Ovary (tissue), 9 donors: ENCODE data around the gene WDR19. TPM values are rescaled to one million over a fixed set of nuclear protein-coding genes. Genes with fewer than 3 reads are reported as not detected.

Experiments used
- DNase-seq, 5 donors: peaks; one replicate each; pipeline ENCODE4 v3.0.0-alpha.2; 2019 to 2020
- H3K27ac ChIP-seq, 2 donors: fragments of 200-600 bp; one replicate each; pipeline versions ENCODE4 v1.5.1 to v1.8.0; 2019 to 2022
- H3K27me3 ChIP-seq: fragments of 200-600 bp; one replicate; pipeline ENCODE4 v1.8.0; 2022
- H3K36me3 ChIP-seq: fragments of 200-600 bp; sonication (generic); one replicate; pipeline ENCODE4 v1.5.1; 2019
- H3K4me1 ChIP-seq: one replicate; pipeline ENCODE4 v1.8.1; 2013; ENCODE audit warnings: mild to moderate bottlenecking, moderate library complexity; ENCODE audit not compliant: insufficient read depth
- H3K4me3 ChIP-seq: fragments of 200-600 bp; sonication (generic); one replicate; pipeline ENCODE4 v1.5.1; 2017
- H3K9me3 ChIP-seq, 2 donors: fragments of 200-600 bp in 1 of 2; sonication (generic) in 1 of 2; one replicate each; pipeline versions ENCODE4 v1.5.1 to v1.8.1; 2013 to 2019; ENCODE audit warnings: mild to moderate bottlenecking in 1 of 2, moderate library complexity in 1 of 2
- EP300 ChIP-seq: sonication (generic); formaldehyde crosslinking; IDR thresholded peaks from one replicate; pipeline ENCODE4 v1.6.1; 2017; ENCODE audit warnings: antibody characterized with exemption
- POLR2A ChIP-seq: fragments of 450-650 bp; IDR thresholded peaks from one replicate; pipeline ENCODE4 v1.6.1; 2017; ENCODE audit warnings: antibody characterized with exemption, mild to moderate bottlenecking, moderate library complexity
- WGBS, 3 donors: extraction: QIAGEN DNeasy Blood & Tissue Kit in 1 of 3; methylation state at CpG; one replicate each; pipeline versions ENCODE4 v1.1.5 to v1.1.7; 2013 to 2017; 5-methylcytosine and 5-hydroxymethylcytosine counted together
- intact Hi-C, 4 donors: fragments of 100-400 bp; cut with DNase I; formaldehyde crosslinking; loops; one replicate each; pipeline versions ENCODE4 v1.11.0 to v1.15.1; 2022 to 2023
- polyA plus RNA-seq, 2 donors: library from polyadenylated mRNA; stranded (reverse); fragments of 200-250 nt in 1 of 2; fragments of 350-450 nt in 1 of 2; fragmentation: Illumina TruSeq in 1 of 2; extraction: RNeasy Lipid Tissue Mini Kit (QIAGEN cat#74804) in 1 of 2; gene quantifications; one replicate each; pipeline ENCODE4 v1.2.3, GENCODE V29; 2013 to 2014
- total RNA-seq, 7 donors: library from RNA; depleted of rRNA in 2 of 7; stranded (reverse); fragments of >200 nt in 2 of 7; fragmentation: NEBNext Ultra II Directional in 3 of 7; extraction: Animal tissue kit (Norgen Biotek cat#: 25700) in 3 of 7; gene quantifications; one replicate each; pipeline versions ENCODE4 v1.1.0 to v1.2.4, GENCODE V29; 2016 to 2023
- TF ChIP-seq, protein P1 (sequence below), 3 donors: fragments of 450-650 bp in 2 of 3; fragments of 200-600 bp in 1 of 3; IDR thresholded peaks; one replicate each; pipeline versions ENCODE4 v1.5.1 to v1.8.0; 2016 to 2022; ENCODE audit warnings: antibody characterized with exemption in 3 of 3, mild to moderate bottlenecking in 1 of 3
- donor health status: DM: no; HTN: no; CAD: no; lungs with moderate emphysema.
- donor health status: DM: no; HTN: no; CAD: no.
- donor health status: Bipolar disorder and iron deficiency.
- donor health status: DM: yes; HTN: yes; CAD: no.
- donor health status: DM: no; HTN: no; CAD: no.
- donor health status: DM: yes; HTN: yes; CAD: no.

Gene WDR19
- total and polyA plus RNA-seq, 9 donors: 35.4 to 71.0 (median 59.0) TPM

DNA sequence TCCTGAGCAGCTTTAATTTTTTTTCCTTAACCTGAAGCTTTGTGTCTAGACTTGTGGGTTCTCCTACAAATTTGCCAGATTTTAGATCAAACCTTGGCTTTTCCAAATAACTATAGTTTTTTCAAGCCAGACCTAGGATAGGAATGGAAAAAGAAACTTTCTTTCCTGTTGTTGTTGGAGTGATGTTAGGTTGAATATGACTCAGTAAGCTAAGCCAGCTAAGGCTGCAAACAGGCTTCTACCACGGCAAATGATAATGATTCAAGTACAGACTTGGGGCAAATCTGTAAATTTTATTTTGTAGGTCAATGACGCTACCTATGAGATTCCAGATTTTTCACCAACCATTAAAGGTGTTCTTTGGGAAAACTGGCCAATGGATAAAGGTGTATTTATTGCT, 45.6 kb downstream of the WDR19 start:
- H3K36me3 ChIP-seq: no peaks in the 10 kb centered on the region
- H3K4me1 ChIP-seq: no peaks in the 10 kb centered on the region
- no peak for TF ChIP-seq POLR2A
- TF ChIP-seq EP300: no peak
- TF ChIP-seq, protein P1, sequence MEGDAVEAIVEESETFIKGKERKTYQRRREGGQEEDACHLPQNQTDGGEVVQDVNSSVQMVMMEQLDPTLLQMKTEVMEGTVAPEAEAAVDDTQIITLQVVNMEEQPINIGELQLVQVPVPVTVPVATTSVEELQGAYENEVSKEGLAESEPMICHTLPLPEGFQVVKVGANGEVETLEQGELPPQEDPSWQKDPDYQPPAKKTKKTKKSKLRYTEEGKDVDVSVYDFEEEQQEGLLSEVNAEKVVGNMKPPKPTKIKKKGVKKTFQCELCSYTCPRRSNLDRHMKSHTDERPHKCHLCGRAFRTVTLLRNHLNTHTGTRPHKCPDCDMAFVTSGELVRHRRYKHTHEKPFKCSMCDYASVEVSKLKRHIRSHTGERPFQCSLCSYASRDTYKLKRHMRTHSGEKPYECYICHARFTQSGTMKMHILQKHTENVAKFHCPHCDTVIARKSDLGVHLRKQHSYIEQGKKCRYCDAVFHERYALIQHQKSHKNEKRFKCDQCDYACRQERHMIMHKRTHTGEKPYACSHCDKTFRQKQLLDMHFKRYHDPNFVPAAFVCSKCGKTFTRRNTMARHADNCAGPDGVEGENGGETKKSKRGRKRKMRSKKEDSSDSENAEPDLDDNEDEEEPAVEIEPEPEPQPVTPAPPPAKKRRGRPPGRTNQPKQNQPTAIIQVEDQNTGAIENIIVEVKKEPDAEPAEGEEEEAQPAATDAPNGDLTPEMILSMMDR (IDR thresholded peaks at IDR 0.05): no peak
- DNase-seq: no peak
- no peak overlapping the region for H3K4me3 ChIP-seq
- no peak overlapping the region for H3K27ac ChIP-seq
- intact Hi-C loops: no loop called here
- no peaks in the 10 kb centered on the region for H3K9me3 ChIP-seq
- no peaks in the 10 kb centered on the region for H3K27me3 ChIP-seq
- 82 to 85% (median 84%) methylated on average over 2 of the region's 2 CpGs for WGBS, 3 donors

DNA sequence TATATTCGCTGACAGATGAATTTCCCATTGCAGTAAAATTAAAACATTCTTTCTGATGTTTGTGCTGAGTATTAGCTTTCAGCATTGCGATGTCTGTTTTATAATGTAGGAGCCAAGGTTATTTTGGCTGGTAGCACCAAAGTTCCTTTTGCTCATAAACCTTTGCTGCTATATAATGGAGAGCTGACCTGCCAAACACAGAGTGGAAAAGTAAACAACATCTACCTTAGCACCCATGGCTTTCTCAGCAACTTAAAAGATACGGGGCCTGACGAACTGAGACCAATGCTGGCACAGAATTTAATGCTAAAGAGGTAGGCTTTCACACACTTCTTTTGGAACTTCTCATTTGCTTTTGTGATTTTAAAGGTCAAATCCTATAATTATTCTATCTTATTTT, 46.0 kb downstream of the WDR19 start:
- no peaks in the 10 kb centered on the region for H3K27me3 ChIP-seq
- intact Hi-C loops: no loop called here
- no peaks in the 10 kb centered on the region for H3K36me3 ChIP-seq
- no peak for DNase-seq
- no peak overlapping the region for H3K4me3 ChIP-seq
- no peak overlapping the region for H3K27ac ChIP-seq
- H3K9me3 ChIP-seq: no peaks in the 10 kb centered on the region
- no peaks in the 10 kb centered on the region for H3K4me1 ChIP-seq
- TF ChIP-seq, protein P1 (IDR thresholded peaks at IDR 0.05): no peak
- TF ChIP-seq EP300 (no peak), POLR2A (no peak)
- WGBS, 3 donors: 88 to 94% (median 93%) methylated on average over 4 of the region's 4 CpGs

DNA sequence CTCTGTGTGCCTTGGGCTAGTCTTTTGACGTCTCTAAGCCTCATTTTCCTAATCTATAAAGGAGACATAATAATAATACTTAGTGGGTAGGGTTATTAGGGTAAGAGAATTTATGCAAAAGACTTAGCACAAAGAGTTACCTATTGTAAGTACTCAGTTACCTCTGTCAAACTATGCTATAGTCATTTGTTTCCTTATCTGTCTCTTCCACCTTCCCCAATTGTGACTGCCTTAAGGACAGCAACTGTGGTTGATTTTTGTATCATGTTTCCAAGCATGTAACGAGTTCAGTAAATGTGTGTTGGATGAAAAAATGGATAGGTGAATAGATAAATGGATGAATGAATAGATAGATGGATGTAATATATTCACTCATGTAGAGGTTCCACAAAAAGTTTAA, 48.1 kb downstream of the WDR19 start:
- Histone ChIP-seq H3K4me1 (no peaks in the 10 kb centered on the region), H3K27ac (no peak overlapping the region), H3K36me3 (no peaks in the 10 kb centered on the region), H3K27me3 (no peaks in the 10 kb centered on the region), H3K9me3 (no peaks in the 10 kb centered on the region), H3K4me3 (no peak overlapping the region)
- TF ChIP-seq POLR2A (no peak), EP300 (no peak)
- TF ChIP-seq, protein P1 (IDR thresholded peaks at IDR 0.05): no peak
- DNase-seq: no peak
- WGBS, 3 donors: 94 to 97% (median 95%) methylated on average over 2 of the region's 2 CpGs
- intact Hi-C loops: no loop called here

DNA sequence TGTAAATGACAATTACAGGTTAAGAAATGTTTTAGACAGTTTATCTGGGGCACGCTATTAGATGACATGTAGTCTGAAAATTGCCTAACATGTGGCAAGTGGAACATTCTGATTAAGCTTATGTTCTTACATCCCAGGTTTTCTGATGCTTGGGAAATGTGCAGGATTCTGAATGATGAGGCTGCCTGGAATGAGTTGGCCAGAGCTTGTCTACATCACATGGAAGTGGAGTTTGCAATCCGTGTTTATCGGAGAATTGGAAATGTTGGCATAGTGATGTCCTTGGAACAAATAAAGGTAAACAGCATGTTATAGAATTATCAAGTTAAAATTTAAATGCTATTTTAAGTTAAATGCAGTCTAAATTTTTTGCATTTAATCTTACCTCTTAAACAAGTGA, 49.3 kb downstream of the WDR19 start:
- H3K27me3 ChIP-seq: no peaks in the 10 kb centered on the region
- intact Hi-C loops: no loop called here
- no peaks in the 10 kb centered on the region for H3K36me3 ChIP-seq
- H3K9me3 ChIP-seq: no peaks in the 10 kb centered on the region
- H3K27ac ChIP-seq: no peak overlapping the region
- no peak for DNase-seq
- TF ChIP-seq POLR2A (no peak), EP300 (no peak)
- TF ChIP-seq, protein P1 (IDR thresholded peaks at IDR 0.05): no peak
- no peaks in the 10 kb centered on the region for H3K4me1 ChIP-seq
- WGBS, 3 donors: 88 to 90% (median 90%) methylated on average over 3 of the region's 3 CpGs
- no peak overlapping the region for H3K4me3 ChIP-seq

DNA sequence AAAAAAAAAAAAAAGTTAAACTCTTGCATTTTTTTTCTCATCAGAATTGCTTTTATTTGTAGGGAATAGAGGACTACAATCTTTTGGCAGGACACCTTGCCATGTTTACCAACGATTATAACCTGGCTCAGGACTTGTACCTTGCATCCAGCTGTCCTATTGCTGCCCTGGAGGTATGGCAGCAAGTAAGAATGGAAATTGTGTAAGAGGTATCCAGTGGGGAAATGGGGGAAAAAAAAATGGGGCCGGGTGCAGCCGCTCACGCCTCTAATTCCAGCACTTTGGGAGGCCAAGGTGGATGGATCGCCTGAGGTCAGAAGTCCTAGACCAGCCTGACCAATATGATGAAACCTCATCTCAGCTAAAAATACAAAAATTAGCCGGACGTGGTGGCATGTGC, 49.8 kb downstream of the WDR19 start:
- Histone ChIP-seq H3K36me3 (no peaks in the 10 kb centered on the region), H3K4me3 (no peak overlapping the region), H3K4me1 (no peaks in the 10 kb centered on the region), H3K27ac (no peak overlapping the region), H3K27me3 (no peaks in the 10 kb centered on the region), H3K9me3 (no peaks in the 10 kb centered on the region)
- intact Hi-C loops: no loop called here
- 91 to 94% (median 92%) methylated on average over 7 of the region's 7 CpGs for WGBS, 3 donors
- TF ChIP-seq EP300: no peak
- DNase-seq: no peak
